ENCODE data around the gene BSDC1.

GRCh38 chr1:32334864-32335534 lies 59.2 kb downstream of the BSDC1 start:
- TF ChIP-seq CTCF (IDR thresholded peaks at IDR 0.05; ENCODE audit: low read depth, low read length): peak; percentile 65
- no peak for TF ChIP-seq EZH2phosphoT487 (IDR thresholded peaks at IDR 0.05; ENCODE audit: low read depth)

Data from OCI-LY3 (cell line).